Loucy (cell line): Measurements from ENCODE around the gene GCFC2.

Source experiments
- H2AFZ ChIP-seq: fragments of 200-600 bp; sonication (generic); 2 replicates; pipeline ENCODE4 v1.6.0; 2016; ENCODE audit warnings: antibody characterized with exemption, mild to moderate bottlenecking, low read length, moderate library complexity
- H3F3A ChIP-seq: fragments of 200-600 bp; 2 replicates; pipeline ENCODE4 v1.6.0; 2016; ENCODE audit warnings: antibody characterized with exemption, low read depth, mild to moderate bottlenecking
- H3K27me3 ChIP-seq: fragments of 200-600 bp; sonication (generic); 2 replicates; pipeline ENCODE4 v1.6.1; 2014; ENCODE audit warnings: low read length, mild to moderate bottlenecking; ENCODE audit not compliant: insufficient read depth, poor library complexity, severe bottlenecking
- H3K36me3 ChIP-seq: fragments of 200-600 bp; sonication (generic); 2 replicates; pipeline ENCODE4 v1.6.1; 2016; ENCODE audit warnings: low read length; ENCODE audit not compliant: insufficient read depth
- H3K4me1 ChIP-seq: fragments of 200-600 bp; sonication (generic); 2 replicates; pipeline ENCODE4 v1.5.1; 2014; ENCODE audit warnings: low read length, mild to moderate bottlenecking; ENCODE audit not compliant: insufficient read depth, poor library complexity, severe bottlenecking
- H3K4me2 ChIP-seq: fragments of 200-600 bp; sonication (generic); 2 replicates; pipeline ENCODE4 v1.6.0; 2014; ENCODE audit warnings: antibody characterized with exemption, low read length, low read depth, mild to moderate bottlenecking; ENCODE audit not compliant: poor library complexity, severe bottlenecking
- H3K4me3 ChIP-seq: fragments of 200-600 bp; sonication (generic); 2 replicates; pipeline ENCODE4 v1.5.1; 2014; ENCODE audit warnings: low read length, mild to moderate bottlenecking, mixed read lengths; ENCODE audit not compliant: poor library complexity, severe bottlenecking
- H3K79me2 ChIP-seq: fragments of 200-600 bp; sonication (generic); 2 replicates; pipeline ENCODE4 v1.6.1; 2014; ENCODE audit warnings: low read length; ENCODE audit not compliant: insufficient read depth
- H3K9ac ChIP-seq: fragments of 200-600 bp; sonication (generic); 2 replicates; pipeline ENCODE4 v1.6.0; 2014; ENCODE audit warnings: mild to moderate bottlenecking, low read depth, low read length, moderate library complexity; ENCODE audit not compliant: poor library complexity, severe bottlenecking
- H3K9me2 ChIP-seq: fragments of 200-600 bp; sonication (generic); replicated peaks from 2 replicates; pipeline ENCODE4 v1.6.1; 2016; ENCODE audit warnings: low read depth, low read length, mixed read lengths
- H3K9me3 ChIP-seq: fragments of 200-600 bp; sonication (generic); 2 replicates; pipeline ENCODE4 v1.6.1; 2014; ENCODE audit warnings: mild to moderate bottlenecking, antibody characterized with exemption, low read length, low read depth; ENCODE audit not compliant: insufficient read depth
- H4K20me1 ChIP-seq: fragments of 200-600 bp; sonication (generic); 2 replicates; pipeline ENCODE4 v1.6.0; 2014; ENCODE audit warnings: antibody characterized with exemption, low read length, mild to moderate bottlenecking; ENCODE audit not compliant: insufficient read depth, poor library complexity, severe bottlenecking
- EZH2phosphoT487 ChIP-seq: fragments of 200-600 bp; IDR thresholded peaks from 2 replicates; pipeline ENCODE4 v1.6.1; 2018; ENCODE audit warnings: antibody characterized with exemption, mild to moderate bottlenecking, moderate library complexity, borderline replicate concordance
- TF ChIP-seq, protein P1 (sequence below): fragments of 200-600 bp; sonication (generic); conservative IDR thresholded peaks from 2 replicates; pipeline ENCODE4 v1.5.1; 2014; ENCODE audit warnings: mild to moderate bottlenecking, antibody characterized with exemption, low read length

Gene GCFC2

DNA sequence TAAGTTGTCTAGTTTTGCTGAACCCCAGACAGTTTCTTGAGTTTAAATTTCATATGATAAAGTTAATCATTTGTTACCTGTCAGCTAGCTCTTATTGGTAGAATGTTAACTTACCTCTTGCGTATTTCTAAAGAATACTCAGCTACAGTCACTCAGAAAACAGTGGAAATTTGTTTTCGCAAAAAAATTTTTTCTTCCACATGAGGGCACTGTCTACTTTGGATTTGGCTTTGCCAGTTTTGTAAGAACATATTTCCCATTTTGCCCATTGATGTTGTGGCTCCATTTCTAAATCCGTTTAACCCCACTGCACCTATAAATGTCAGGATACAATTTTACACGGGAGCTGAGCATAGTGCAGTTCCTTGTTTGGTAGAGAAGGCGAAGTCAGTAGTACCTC is 19.1 kb upstream of the GCFC2 start:
- no peak overlapping the region for H3K9ac ChIP-seq
- TF ChIP-seq, protein P1, sequence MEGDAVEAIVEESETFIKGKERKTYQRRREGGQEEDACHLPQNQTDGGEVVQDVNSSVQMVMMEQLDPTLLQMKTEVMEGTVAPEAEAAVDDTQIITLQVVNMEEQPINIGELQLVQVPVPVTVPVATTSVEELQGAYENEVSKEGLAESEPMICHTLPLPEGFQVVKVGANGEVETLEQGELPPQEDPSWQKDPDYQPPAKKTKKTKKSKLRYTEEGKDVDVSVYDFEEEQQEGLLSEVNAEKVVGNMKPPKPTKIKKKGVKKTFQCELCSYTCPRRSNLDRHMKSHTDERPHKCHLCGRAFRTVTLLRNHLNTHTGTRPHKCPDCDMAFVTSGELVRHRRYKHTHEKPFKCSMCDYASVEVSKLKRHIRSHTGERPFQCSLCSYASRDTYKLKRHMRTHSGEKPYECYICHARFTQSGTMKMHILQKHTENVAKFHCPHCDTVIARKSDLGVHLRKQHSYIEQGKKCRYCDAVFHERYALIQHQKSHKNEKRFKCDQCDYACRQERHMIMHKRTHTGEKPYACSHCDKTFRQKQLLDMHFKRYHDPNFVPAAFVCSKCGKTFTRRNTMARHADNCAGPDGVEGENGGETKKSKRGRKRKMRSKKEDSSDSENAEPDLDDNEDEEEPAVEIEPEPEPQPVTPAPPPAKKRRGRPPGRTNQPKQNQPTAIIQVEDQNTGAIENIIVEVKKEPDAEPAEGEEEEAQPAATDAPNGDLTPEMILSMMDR, result peak; percentile 58
- no peak for TF ChIP-seq EZH2phosphoT487
- H3F3A ChIP-seq, result no peaks in the 10 kb centered on the region
- no peaks in the 10 kb centered on the region for H3K9me2 ChIP-seq
- no peaks in the 10 kb centered on the region for H3K4me1 ChIP-seq
- no peaks in the 10 kb centered on the region for H3K27me3 ChIP-seq
- no peaks in the 10 kb centered on the region for H3K36me3 ChIP-seq
- H3K79me2 ChIP-seq, result no peaks in the 10 kb centered on the region
- H3K9me3 ChIP-seq, result no peaks in the 10 kb centered on the region
- 0 out of 2 replicates have a peak overlapping the region, but pooled peaks have one; percentile 51 for H2AFZ ChIP-seq
- H3K4me2 ChIP-seq, result no peak overlapping the region
- no peaks in the 10 kb centered on the region for H4K20me1 ChIP-seq
- no peak overlapping the region for H3K4me3 ChIP-seq

DNA sequence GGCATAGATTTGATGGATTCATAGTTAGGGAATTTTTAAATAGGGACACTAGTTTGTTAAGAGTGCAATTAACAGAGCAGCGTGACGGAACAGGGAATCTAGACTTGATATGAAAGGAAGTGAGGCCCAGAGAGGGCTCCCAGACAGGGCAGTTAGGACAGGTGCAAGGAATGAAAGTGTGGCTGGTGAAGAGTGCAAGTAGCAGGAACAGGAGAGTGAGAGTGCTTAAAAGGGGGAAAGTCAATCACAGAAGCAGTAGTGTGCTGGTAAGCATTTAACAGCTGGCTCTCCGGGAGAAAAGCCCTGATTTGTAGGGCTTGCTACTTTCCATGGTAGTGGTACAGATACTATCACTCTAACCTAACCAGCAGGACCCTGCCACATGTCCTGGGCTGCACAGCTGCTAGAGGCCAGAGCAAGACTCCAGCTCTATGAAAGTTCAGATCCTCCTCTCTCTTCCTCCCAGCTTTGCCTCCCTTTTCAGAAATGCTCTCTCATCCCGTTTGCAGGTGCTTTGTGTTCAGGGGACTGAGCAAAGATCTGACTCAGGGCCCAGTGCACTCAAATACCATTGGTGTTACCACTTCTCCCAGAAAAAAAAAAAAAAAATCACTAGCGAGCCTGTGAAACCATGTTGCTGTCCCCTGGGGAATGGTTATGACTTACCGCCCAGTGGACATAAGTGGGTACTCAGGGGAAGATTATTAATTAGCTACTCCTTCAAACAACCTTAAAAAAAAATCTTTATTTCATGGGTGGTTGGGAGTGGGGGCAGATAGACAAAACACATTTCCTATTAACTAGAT is 18.1 kb upstream of the GCFC2 start:
- Histone ChIP-seq H3K36me3 (no peaks in the 10 kb centered on the region), H3K9me2 (no peaks in the 10 kb centered on the region), H3K4me1 (no peaks in the 10 kb centered on the region), H3K27me3 (no peaks in the 10 kb centered on the region), H3K9me3 (no peaks in the 10 kb centered on the region), H2AFZ (peak overlapping the region; percentile 61; the same call in 1 of the 2 replicates), H3F3A (no peaks in the 10 kb centered on the region), H3K4me3 (no peak overlapping the region), H3K9ac (no peak overlapping the region), H4K20me1 (no peaks in the 10 kb centered on the region), H3K79me2 (no peaks in the 10 kb centered on the region), H3K4me2 (no peak overlapping the region)
- TF ChIP-seq, protein P1, result no peak
- no peak for TF ChIP-seq EZH2phosphoT487

DNA sequence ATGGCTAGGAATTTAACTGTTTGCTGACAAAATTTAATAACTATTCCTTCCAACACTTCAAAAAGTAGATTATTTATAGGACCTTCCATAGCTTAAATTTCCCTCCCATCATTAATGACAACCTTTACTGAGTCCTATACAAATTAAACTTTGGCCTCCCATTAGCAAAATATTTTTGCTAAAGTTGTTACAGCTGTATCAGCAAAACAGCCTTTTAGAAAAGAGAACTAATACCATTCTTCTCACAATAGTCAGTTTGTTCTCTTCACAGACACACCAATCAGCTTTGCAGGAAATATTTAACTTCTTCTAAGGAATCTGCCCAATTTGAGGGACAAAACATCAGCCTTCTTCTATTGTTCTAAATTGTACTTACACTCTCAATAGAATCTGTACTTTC is 12.0 kb upstream of the GCFC2 start:
- TF ChIP-seq, protein P1, result no peak
- no peak for TF ChIP-seq EZH2phosphoT487
- no peak overlapping the region for H3K9ac ChIP-seq
- H3K9me3 ChIP-seq, result no peaks in the 10 kb centered on the region
- H3K36me3 ChIP-seq, result no peaks in the 10 kb centered on the region
- H3K4me3 ChIP-seq, result no peak overlapping the region
- H3F3A ChIP-seq, result no peaks in the 10 kb centered on the region
- H3K4me1 ChIP-seq, result no peaks in the 10 kb centered on the region
- no peak overlapping the region for H2AFZ ChIP-seq
- no peaks in the 10 kb centered on the region for H3K9me2 ChIP-seq
- no peaks in the 10 kb centered on the region for H3K27me3 ChIP-seq
- no peaks in the 10 kb centered on the region for H4K20me1 ChIP-seq
- no peak overlapping the region for H3K4me2 ChIP-seq
- H3K79me2 ChIP-seq, result no peaks in the 10 kb centered on the region
